Endothelial cell of umbilical vein (primary cell): Measurements from ENCODE around the gene HCK. TPM values are rescaled to one million over a fixed set of nuclear protein-coding genes. Genes with fewer than 3 reads are reported as not detected.
A peak's percentile ranks its signal among the peaks of the same experiment; 100 is the strongest.

Source experiments
- BruUV-seq: library from RNA; stranded (reverse); fragments of 400-500 nt; replicated peaks from 2 replicates; lab custom pipeline; 2021; lab: Mats Ljungman, UMichigan
- CTCF ChIA-PET: fragments of 300-600, 350-600 bp; sonication (Branson Sonifier 250); formaldehyde crosslinking; loops from one replicate; lab custom pipeline; 2021; ENCODE audit warnings: antibody characterized with exemption, inconsistent platforms; lab: Charles Lee
- POLR2A ChIA-PET: fragments of 300-600, 350-600 bp; sonication (Branson Sonifier 250); formaldehyde crosslinking; loops from one replicate; lab custom pipeline; 2021; ENCODE audit warnings: antibody characterized with exemption, inconsistent platforms; lab: Charles Lee
- DNase-seq: peaks from one replicate; pipeline ENCODE4 v3.0.0-alpha.2; 2011; ENCODE audit warnings: low read depth, low spot score
- FAIRE-seq: peaks from 2 replicates; lab custom pipeline; 2011; peaks lifted over from hg19 to GRCh38; lab: Jason Lieb, UNC
- H2AFZ ChIP-seq: 2 replicates; pipeline ENCODE4 v1.6.0; 2012; ENCODE audit warnings: low read depth, low read length, control low read depth, inconsistent platforms
- H3K27ac ChIP-seq: 2 replicates; pipeline ENCODE4 v1.5.1; 2011; ENCODE audit warnings: low read depth, mild to moderate bottlenecking, control low read depth, low read length, moderate library complexity; ENCODE audit not compliant: insufficient read depth
- H3K27me3 ChIP-seq, 2 experiments: 2 replicates each; pipeline versions ENCODE4 v1.6.0 to v1.6.1; 2011; ENCODE audit warnings: low read length in 2 of 2, mixed read lengths in 1 of 2; ENCODE audit not compliant: control insufficient read depth in 2 of 2, insufficient read depth in 2 of 2
- H3K36me3 ChIP-seq, 2 experiments: 2 replicates in 1 of 2; 3 replicates in 1 of 2; pipeline ENCODE4 v1.5.1; 2011; ENCODE audit warnings: low read length in 2 of 2, mild to moderate bottlenecking in 1 of 2, moderate library complexity in 1 of 2; ENCODE audit not compliant: control insufficient read depth in 2 of 2, insufficient read depth in 2 of 2; ENCODE audit errors: extremely low read depth in 1 of 2
- H3K4me1 ChIP-seq: 3 replicates; pipeline ENCODE4 v1.5.1; 2011; ENCODE audit warnings: mild to moderate bottlenecking, low read length; ENCODE audit not compliant: control insufficient read depth, insufficient read depth; ENCODE audit errors: extremely low read depth
- H3K4me2 ChIP-seq: 2 replicates; pipeline ENCODE4 v1.6.1; 2011; ENCODE audit warnings: low read length, control low read depth, mixed read lengths; ENCODE audit not compliant: insufficient read depth
- H3K4me3 ChIP-seq, 3 experiments: fragments of 200-600 bp in 1 of 3; sonication (generic), shearing (Covaris generic) in 1 of 3; replicated peaks in 1 of 3; 2 replicates each; pipeline ENCODE4 v1.5.1; 2011 to 2016; ENCODE audit warnings: control low read depth in 3 of 3, low read length in 3 of 3, mild to moderate bottlenecking in 2 of 3, inconsistent platforms in 1 of 3, low read depth in 1 of 3, moderate library complexity in 1 of 3; ENCODE audit not compliant: insufficient read depth in 1 of 3
- H3K79me2 ChIP-seq: 2 replicates; pipeline ENCODE4 v1.6.0; 2012; ENCODE audit warnings: low read length, inconsistent platforms; ENCODE audit not compliant: control insufficient read depth, insufficient read depth
- H3K9ac ChIP-seq: replicated peaks from 2 replicates; pipeline ENCODE3; 2011; ENCODE audit warnings: low read length, control low read depth; ENCODE audit not compliant: insufficient read depth; ENCODE audit errors: extremely low read depth
- H3K9me1 ChIP-seq: replicated peaks from 3 replicates; pipeline ENCODE4 v1.6.0; 2011; ENCODE audit warnings: mild to moderate bottlenecking, low read length; ENCODE audit not compliant: control insufficient read depth, insufficient read depth; ENCODE audit errors: extremely low read depth
- H3K9me3 ChIP-seq: replicated peaks from 2 replicates; pipeline ENCODE4 v1.5.1; 2012; ENCODE audit warnings: low read length, inconsistent platforms; ENCODE audit not compliant: control insufficient read depth, insufficient read depth
- H4K20me1 ChIP-seq: replicated peaks from 2 replicates; pipeline ENCODE3; 2011; ENCODE audit warnings: mild to moderate bottlenecking, low read length; ENCODE audit not compliant: control insufficient read depth, insufficient read depth; ENCODE audit errors: extremely low read depth
- EZH2 ChIP-seq: IDR thresholded peaks from 2 replicates; pipeline ENCODE4 v1.6.1; 2012; ENCODE audit warnings: borderline replicate concordance, low read depth, mild to moderate bottlenecking, moderate library complexity, low read length, inconsistent platforms; ENCODE audit not compliant: severe bottlenecking
- FOS ChIP-seq: IDR thresholded peaks from 2 replicates; pipeline ENCODE4 v1.6.1; 2011; ENCODE audit warnings: mild to moderate bottlenecking, low read length, moderate library complexity, borderline replicate concordance; ENCODE audit not compliant: insufficient read depth
- GATA2 ChIP-seq: IDR thresholded peaks from 2 replicates; pipeline ENCODE4 v1.7.0; 2011; ENCODE audit warnings: low read depth, mild to moderate bottlenecking, moderate library complexity, mixed read lengths, low read length; ENCODE audit not compliant: insufficient read length, insufficient read depth
- JUN ChIP-seq: IDR thresholded peaks from 2 replicates; pipeline ENCODE4 v1.6.1; 2011; ENCODE audit warnings: borderline replicate concordance, low read depth; ENCODE audit not compliant: insufficient read length, insufficient read depth
- MYC ChIP-seq: IDR thresholded peaks from one replicate; pipeline ENCODE4 v1.6.1; 2011; ENCODE audit warnings: mild to moderate bottlenecking, low read depth, low read length
- POLR2A ChIP-seq: IDR thresholded peaks from 2 replicates; pipeline ENCODE4 v1.6.1; 2012; ENCODE audit warnings: low read depth, mild to moderate bottlenecking, control low read depth, low read length
- POLR2AphosphoS5 ChIP-seq: IDR thresholded peaks from 2 replicates; pipeline ENCODE4 v1.6.1; 2012; ENCODE audit warnings: low read depth, mild to moderate bottlenecking, control low read depth, low read length, moderate library complexity; ENCODE audit not compliant: insufficient read depth
- dilution Hi-C: fragments of 300-500 bp; cut with MboI; formaldehyde crosslinking; loops from one replicate; pipeline ENCODE4 v1.15.0; 2019; ENCODE audit warnings: low sequenced_read_pairs; ENCODE audit not compliant: extremely low pct_ligation_motif_present
- intact Hi-C: fragments of 100-400 bp; cut with micrococcal nuclease; formaldehyde crosslinking; loops from one replicate; pipeline ENCODE4 v1.10.0; 2022
- polyA plus RNA-seq, 4 experiments: library from polyadenylated mRNA; depleted of rRNA in 3 of 4; stranded (reverse) in 3 of 4; unstranded in 1 of 4; fragments of >200 nt; gene quantifications; 2 replicates each; pipeline versions ENCODE4 v1.2.1 to v1.2.3, GENCODE V29; 2011 to 2012; ENCODE audit warnings: missing spikeins in 1 of 4
- total RNA-seq: library from RNA; stranded (reverse); gene quantifications from 2 replicates; pipeline ENCODE4 v1.2.3, GENCODE V29; 2021
- TF ChIP-seq, protein P1 (sequence below): IDR thresholded peaks from 2 replicates; pipeline ENCODE4 v1.6.1; 2011; ENCODE audit not compliant: insufficient read depth, insufficient read length
- TF ChIP-seq, protein P2 (sequence below), 2 donors: IDR thresholded peaks; 1 replicate in 1 of 2; 2 replicates in 1 of 2; pipeline ENCODE4 v1.5.1; 2011; ENCODE audit warnings: low read length in 2 of 2, mild to moderate bottlenecking in 2 of 2, moderate library complexity in 2 of 2, control low read depth in 1 of 2, inconsistent platforms in 1 of 2, low read depth in 1 of 2; ENCODE audit not compliant: insufficient read depth in 1 of 2; ENCODE audit errors: extremely low read depth in 1 of 2

The HCK gene
- total and polyA plus RNA-seq, 2 donors (not counting 3 experiments of a cell fraction or from before 2014, with no cell fraction given), result not detected

DNA sequence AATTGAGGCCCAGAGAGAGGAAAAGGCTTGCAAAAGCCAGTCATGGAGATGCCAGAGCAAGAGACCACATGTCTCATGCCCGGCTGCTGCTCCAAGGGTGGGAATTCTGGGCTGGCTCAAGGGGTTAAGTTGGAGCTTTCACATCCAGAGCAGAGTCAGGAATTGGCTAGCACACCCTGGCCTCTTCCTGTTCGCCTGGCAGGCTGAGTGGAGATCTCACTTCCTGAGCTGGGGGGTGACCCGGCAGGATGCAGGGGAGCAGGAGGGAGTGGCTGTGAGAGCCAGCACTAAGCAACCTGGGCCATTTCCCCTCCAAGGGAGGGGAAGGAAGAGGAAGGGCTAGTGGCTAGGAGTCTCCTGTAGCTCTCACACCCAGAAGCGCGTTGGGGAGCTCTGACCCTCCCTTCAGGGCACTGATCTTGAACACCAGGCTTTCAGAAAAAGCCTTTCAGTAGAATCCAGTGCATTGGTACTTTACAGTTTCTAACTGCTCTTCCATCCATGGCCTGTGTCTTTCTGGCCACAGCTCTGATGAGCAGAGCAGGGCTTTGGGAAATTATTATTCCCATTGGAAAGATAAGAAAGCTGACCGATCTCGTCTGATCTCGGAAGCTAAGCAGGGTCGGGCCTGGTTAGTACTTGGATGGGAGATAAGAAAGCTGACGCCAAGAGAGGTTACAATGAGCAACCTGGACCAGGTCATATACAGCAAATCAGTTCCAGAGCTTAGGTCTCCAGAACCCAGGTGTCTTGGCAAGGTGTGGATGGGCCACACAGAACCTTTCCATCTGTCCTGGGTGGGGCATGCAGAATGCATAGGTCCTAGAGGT, 44.0 kb upstream of the HCK start:
- Histone ChIP-seq H3K4me3 (peak overlapping the region in 1 of 3 experiments; percentile 4), H3K79me2 (no peaks in the 10 kb centered on the region), H3K9ac (no peak overlapping the region), H3K9me3 (no peaks in the 10 kb centered on the region), H4K20me1 (no peaks in the 10 kb centered on the region), H3K4me1 (peaks cover 39% of the 10 kb centered on the region), H3K4me2 (peak overlapping the region; percentile 61), H3K27ac (peak overlapping the region; percentile 62), H3K27me3 (no peaks in the 10 kb centered on the region), H3K9me1 (no peaks in the 10 kb centered on the region), H3K36me3 (no peaks in the 10 kb centered on the region), H2AFZ (peak overlapping the region; percentile 5)
- CTCF ChIA-PET, result interaction anchor here (0.5 to 2.5 kb wide), 8 partner anchors 9 to 1921 kb away, joined by 3 to 11 read pairs (median 7); partner anchors contain the start of gene PDRG1
- peak; percentile 98 for FAIRE-seq
- TF ChIP-seq POLR2AphosphoS5 (peak; percentile 86), JUN (no peak), POLR2A (peak; percentile 88)
- TF ChIP-seq, protein P1, sequence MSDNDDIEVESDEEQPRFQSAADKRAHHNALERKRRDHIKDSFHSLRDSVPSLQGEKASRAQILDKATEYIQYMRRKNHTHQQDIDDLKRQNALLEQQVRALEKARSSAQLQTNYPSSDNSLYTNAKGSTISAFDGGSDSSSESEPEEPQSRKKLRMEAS, result peak; percentile 33
- intact Hi-C loops, result loop anchor here (1.0 to 5.0 kb wide), 5 partner anchors 10 to 126 kb away; partner anchors contain the start of genes PDRG1 and XKR7
- peak; percentile 80 for DNase-seq
- dilution Hi-C loops, result no loop called here
- POLR2A ChIA-PET, result interaction anchor here (0.5 to 1.2 kb wide), 3 partner anchors 11 to 512 kb away, joined by 3 read pairs; no protein-coding TSS in a partner anchor
- no TSS peak for BruUV-seq

DNA sequence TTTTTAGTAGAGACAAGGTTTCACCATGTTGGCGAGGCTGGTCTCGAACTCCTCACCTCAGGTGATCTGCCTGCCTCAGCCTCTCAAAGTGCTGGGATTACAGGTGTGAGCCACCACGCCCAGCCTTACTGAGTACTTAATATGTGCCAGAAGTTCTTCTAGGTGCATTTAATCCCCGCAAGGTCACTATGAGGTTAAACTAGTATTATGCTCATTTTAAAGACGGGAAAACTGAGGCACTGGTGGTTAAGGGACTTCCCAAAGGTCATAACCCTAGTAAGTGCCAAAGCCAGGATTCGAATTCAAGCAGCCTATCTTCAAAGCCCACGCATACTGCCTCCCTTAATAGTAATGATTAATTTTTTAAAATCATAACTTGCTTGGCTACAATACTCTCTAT, 42.5 kb upstream of the HCK start:
- intact Hi-C loops, result loop anchor here (5.0 kb wide), 2 partner anchors 57 to 127 kb away; partner anchors contain the start of gene PDRG1
- H3K27me3 ChIP-seq, result no peaks in the 10 kb centered on the region

More for the DNA sequence above, 42.5 kb upstream of the HCK start:
- no peaks in the 10 kb centered on the region for H3K36me3 ChIP-seq
- H3K4me1 ChIP-seq, result peaks cover 39% of the 10 kb centered on the region
- H3K4me3 ChIP-seq, result no peak overlapping the region
- H3K4me2 ChIP-seq, result peak overlapping the region; percentile 34
- H3K9ac ChIP-seq, result no peak overlapping the region
- CTCF ChIA-PET, result interaction anchor here (1.3 kb wide), 1 partner anchor 10 kb away, joined by 3 read pairs; no protein-coding TSS in a partner anchor
- dilution Hi-C loops, result no loop called here
- no TSS peak for BruUV-seq
- H3K9me3 ChIP-seq, result no peaks in the 10 kb centered on the region
- no peaks in the 10 kb centered on the region for H3K79me2 ChIP-seq
- no peaks in the 10 kb centered on the region for H4K20me1 ChIP-seq
- no peaks in the 10 kb centered on the region for H3K9me1 ChIP-seq
- H2AFZ ChIP-seq, result peak overlapping the region; percentile 88
- FAIRE-seq (no peak), DNase-seq (no peak)
- peak overlapping the region; percentile 53 for H3K27ac ChIP-seq
- TF ChIP-seq FOS (no peak), MYC (no peak), GATA2 (no peak), POLR2A (no peak), POLR2AphosphoS5 (no peak), JUN (no peak), EZH2 (no peak)
- TF ChIP-seq, protein P2, sequence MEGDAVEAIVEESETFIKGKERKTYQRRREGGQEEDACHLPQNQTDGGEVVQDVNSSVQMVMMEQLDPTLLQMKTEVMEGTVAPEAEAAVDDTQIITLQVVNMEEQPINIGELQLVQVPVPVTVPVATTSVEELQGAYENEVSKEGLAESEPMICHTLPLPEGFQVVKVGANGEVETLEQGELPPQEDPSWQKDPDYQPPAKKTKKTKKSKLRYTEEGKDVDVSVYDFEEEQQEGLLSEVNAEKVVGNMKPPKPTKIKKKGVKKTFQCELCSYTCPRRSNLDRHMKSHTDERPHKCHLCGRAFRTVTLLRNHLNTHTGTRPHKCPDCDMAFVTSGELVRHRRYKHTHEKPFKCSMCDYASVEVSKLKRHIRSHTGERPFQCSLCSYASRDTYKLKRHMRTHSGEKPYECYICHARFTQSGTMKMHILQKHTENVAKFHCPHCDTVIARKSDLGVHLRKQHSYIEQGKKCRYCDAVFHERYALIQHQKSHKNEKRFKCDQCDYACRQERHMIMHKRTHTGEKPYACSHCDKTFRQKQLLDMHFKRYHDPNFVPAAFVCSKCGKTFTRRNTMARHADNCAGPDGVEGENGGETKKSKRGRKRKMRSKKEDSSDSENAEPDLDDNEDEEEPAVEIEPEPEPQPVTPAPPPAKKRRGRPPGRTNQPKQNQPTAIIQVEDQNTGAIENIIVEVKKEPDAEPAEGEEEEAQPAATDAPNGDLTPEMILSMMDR (IDR thresholded peaks at IDR 0.05; ENCODE audit: extremely low read depth in 1 of 2, insufficient read depth in 1 of 2, low read depth in 1 of 2, low read length in 2 of 2), result no peak
- TF ChIP-seq, protein P1, result no peak
- POLR2A ChIA-PET, result no interaction called here
